ENCODE data around the gene TTC28.

GRCh38 chr22:28031383-28031922 is 648.2 kb downstream of the TTC28 start:
- TF ChIP-seq ZXDB (tag by site-specific recombination; IDR thresholded peaks at IDR 0.05) (no peak), ZNF561 (tag by site-specific recombination; IDR thresholded peaks at IDR 0.05; ENCODE audit: borderline replicate concordance) (no peak), CTCF (tag by site-specific recombination; IDR thresholded peaks at IDR 0.05) (no peak), FEZF1 (tag by site-specific recombination; IDR thresholded peaks at IDR 0.05) (no peak), PBX3 (CRISPR knock-in tag; IDR thresholded peaks at IDR 0.05) (no peak), ZBTB21 (tag by site-specific recombination; IDR thresholded peaks at IDR 0.05) (no peak)

Data from HEK293 (cell line).